Stimulated activated CD8-positive, alpha-beta memory T cell treated with anti-CD3 and anti-CD28 coated beads, Interleukin-4, amount 100 ng/mL, for 1 hour (primary cell): ENCODE data around the gene GLYR1.

Experiments
- DNase-seq, 2 donors: peaks; one replicate each; pipeline ENCODE4 v3.0.0-alpha.2; 2020; ENCODE audit warnings: low read depth in 2 of 2, low spot score in 1 of 2

The GLYR1 gene

GRCh38 chr16:4850211-4850610, 3.1 kb upstream of the GLYR1 start:
- no peak for DNase-seq

- DNase-seq, result no peak
These were observed 893 bp upstream of the GLYR1 start for GRCh38 chr16:4847774-4848587.

DNA sequence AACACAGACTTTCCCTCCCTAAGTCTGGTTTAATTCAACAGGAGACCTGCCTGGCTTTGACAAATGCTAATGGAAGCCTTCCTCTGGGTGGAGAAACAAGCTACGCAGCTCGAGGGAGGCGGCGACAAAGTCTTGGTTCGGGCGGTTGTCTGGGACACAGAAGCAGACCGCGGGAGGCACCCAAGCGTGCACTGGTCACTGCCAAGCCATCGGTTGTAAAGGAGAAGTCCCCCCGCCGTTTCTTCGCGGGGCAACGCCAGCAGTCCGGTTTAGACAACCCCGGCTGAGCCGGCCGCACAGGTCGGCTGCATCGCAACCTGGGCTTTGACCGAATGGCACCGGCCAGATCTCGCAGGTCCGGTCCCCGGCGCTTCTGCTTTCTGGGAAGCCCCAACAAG, 586 bp downstream of the GLYR1 start:
- no peak for DNase-seq

- no peak for DNase-seq
These were observed 6.1 kb downstream of the GLYR1 start for GRCh38 chr16:4840984-4841383.

DNA sequence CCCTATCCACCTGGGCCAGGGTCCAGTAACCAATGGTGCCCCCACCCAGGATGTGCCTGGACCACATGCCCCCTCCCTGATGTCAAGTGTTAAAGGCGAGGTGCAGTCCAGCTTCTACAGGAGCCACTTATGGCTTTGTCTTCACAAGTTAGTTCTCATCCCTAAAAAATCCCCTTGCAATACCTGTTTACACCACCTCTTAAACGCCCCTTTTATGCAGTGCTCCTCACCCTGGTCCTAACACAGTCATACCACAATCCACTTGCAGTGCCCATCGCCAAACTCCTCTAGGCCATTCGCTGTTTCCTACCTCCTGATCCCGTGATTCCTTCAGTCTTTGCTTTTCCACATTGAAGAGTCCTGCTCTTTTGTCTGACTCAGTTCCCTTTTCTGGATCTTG, 7.1 kb downstream of the GLYR1 start:
- no peak for DNase-seq

- DNase-seq, result no peak
These were observed 9.2 kb downstream of the GLYR1 start for GRCh38 chr16:4837733-4838501.

GRCh38 chr16:4836727-4837126, 10.4 kb downstream of the GLYR1 start:
- no peak for DNase-seq

GRCh38 chr16:4833584-4833983, 13.5 kb downstream of the GLYR1 start:
- DNase-seq, result no peak

DNA sequence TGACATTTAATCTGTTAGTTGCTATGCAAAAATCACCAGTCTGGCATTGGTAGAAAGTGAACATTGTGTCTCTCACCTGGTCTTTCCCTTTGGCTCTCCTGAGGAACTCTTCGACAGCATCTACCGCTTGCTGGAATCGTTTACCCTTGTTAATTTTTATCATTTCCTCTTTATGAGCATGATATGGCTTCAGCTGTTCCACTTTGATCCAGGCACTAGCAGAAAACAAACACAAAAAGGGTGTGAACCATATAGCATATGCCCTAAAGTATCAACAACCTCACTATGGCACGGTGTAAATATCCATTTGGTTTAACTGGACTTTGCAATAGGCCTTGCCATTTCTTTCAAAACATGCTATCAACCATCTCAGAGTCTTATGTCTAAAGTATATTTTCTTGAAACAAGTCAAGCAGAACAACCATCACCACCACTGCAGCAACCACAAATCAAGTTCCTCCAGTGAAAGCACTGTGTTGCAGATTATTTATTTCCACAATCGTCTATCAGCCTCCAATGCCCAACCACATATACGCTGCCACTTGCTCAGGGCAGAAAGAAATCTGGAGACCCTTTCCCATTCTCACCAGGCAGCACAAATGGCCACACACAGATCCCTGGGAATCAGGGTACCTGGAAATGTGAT, 14.3 kb downstream of the GLYR1 start:
- DNase-seq, result no peak

GRCh38 chr16:4831616-4832015, 15.5 kb downstream of the GLYR1 start:
- DNase-seq, result no peak

DNA sequence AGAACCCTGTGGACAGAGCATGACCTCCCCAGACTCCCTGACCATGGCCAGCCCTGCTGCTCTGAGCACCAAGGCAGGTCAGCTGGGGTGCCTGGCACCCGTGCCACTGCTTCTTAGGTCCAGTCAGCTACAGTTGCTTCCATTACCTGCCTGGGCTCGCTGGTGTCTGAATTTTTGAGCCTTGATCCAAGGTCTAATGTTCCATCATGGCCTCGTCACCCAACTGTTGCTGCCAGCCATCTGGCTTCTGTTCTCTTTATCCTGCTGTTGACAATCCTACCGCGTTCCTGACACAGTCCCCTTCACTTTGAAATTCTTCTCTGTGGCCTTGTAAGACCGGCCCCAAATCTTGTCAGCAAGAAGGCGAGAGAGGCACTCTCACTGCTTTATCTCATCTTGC, 16.7 kb downstream of the GLYR1 start:
- no peak for DNase-seq

DNA sequence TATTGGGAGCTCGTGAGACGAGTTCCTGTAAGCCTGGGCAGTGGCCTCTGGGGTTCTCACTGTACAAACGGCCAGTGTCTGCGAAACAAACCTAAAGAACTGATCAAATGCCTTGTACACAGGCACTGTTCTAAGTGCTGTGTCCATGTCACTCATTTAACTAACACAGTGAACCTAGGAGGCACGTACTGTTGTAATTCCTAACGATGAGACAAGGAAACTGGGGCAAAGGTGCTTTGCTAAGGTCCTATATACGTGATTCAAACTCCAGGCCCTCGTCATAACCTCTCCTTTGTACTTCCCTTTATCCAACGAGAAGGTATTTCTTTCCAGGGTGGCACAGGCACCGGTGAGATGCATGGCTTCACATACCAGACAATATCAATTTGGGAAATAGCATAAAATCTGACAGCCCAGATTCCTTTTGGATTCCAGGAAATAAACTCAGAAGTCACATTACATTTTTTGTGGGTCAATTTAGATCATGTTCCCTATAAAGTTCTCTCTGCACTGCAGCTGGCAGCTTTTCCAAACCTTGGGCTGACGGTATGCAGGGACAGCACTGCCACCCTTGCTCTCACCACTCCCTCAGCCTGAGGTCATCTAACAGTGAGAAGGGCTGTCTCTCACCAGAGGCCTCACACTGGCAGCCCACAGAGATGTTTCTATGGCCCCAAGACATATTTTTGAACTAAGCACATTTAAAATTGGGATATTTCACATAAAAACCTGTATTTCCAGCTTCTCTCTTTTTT, 18.3 kb downstream of the GLYR1 start:
- no peak for DNase-seq

DNA sequence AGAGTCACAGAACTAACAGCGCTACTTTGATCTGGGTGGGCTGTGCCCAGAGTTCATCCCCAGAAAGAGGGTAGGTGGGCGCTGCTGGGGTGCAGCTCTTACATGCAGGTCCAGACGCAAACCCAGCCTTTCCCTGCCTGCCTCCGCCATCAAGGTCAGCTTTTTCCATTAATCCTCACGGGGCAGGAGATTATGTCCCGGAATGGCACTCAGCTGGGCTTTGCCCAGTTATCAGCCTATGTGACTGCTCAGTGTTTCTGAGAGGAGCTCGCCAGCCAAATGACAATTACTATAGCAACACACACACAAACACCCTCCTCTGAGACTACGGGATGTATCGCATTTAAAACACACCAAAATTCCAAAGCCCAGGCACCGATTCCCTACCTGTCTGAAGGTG, 20.1 kb downstream of the GLYR1 start:
- DNase-seq, result no peak

DNA sequence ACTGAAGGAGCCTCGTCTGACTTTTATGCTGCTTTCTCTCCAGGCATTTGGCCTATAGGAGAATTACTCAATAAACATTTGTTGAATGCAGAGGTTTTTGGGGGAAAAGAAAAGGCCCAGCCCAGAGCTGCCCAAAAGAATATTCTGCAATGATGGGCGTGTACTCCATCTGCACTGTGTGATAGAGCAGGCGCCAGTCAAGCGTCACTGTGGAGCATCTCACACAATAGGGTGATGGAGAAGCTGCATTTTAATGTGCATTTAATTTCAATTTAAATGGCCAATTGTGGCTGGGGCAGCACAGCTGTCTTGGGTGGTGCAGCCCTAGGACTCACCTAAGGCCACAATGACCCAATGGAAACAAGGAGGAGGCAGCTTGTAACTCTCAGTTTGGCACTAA, 20.6 kb downstream of the GLYR1 start:
- DNase-seq, result no peak

GRCh38 chr16:4825196-4825595, 21.9 kb downstream of the GLYR1 start:
- no peak for DNase-seq

DNA sequence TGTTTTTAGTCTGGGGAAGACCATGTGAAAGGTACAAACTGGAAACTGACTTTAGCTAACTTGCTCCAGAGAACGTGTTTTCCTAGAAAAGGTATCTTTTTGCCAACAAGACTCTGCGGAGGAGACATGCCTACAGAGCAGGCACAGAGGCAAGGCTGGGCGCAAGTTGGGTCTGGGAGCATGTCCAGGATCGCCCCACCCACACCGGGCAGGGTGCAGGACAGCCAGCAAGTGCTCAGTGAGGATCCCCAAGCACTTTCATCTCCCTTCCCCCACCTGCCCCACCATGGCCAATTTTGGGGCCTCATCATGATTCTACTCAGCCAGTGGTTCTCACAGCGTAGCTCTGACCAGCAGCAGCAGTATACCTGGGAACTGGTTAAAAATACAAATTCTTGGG, 26.4 kb downstream of the GLYR1 start:
- no peak for DNase-seq

- no peak for DNase-seq
These were observed 32.4 kb downstream of the GLYR1 start for GRCh38 chr16:4814542-4815173.

- DNase-seq, result no peak
These were observed 33.0 kb downstream of the GLYR1 start for GRCh38 chr16:4814046-4814445.

GRCh38 chr16:4813251-4814003, 33.7 kb downstream of the GLYR1 start:
- DNase-seq, result no peak

DNA sequence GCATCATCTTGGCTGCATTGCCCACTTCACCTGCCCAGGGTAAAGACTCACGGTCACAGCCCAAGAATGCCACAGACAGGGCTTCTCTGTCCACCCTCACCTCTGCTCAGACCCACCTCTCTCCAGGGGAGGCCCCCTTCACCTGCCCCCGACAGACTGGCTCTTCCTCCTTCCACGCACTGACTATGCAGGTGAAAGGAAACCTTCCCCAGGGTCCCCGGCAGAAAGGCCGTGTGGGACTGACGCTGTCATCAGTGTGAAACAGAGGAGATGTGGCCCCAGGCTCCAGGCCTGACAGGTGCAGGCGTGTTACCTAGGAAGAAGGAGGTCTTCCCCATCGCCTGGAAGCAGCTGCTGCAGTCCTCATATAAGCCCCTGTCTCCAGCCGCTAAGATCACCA, 35.3 kb downstream of the GLYR1 start:
- no peak for DNase-seq
